Measurements from ENCODE around the gene MACROD2. TPM values are rescaled to one million over a fixed set of nuclear protein-coding genes. Genes with fewer than 3 reads are reported as not detected.

MACROD2 gene
- polyA plus RNA-seq, 4 donors = 1.00 to 4.8 (median 1.4) TPM

DNA sequence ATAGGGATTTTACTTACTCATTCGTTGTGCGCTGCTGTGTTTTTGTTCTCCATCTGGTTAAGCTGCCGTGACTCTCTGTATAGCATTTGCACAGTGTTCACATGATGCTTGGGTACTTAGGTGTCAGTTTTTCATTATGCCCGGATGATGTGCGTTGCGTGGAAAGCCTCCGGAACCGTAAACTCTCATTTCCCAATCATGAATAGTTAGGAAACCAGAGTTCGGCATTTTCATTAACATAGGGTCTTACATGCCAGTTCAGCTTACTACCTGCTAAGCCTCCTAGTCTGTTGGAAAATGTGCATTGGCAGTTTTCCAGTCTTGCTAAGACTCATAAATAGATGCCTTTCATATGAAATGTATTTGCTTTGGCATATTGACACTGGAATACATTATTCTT, 825.5 kb downstream of the MACROD2 start:
- Histone ChIP-seq H3K36me3 (ENCODE audit: control insufficient read depth in 3 of 3, insufficient read depth in 2 of 3, low read depth in 1 of 3, low read length in 3 of 3) (no peaks in the 10 kb centered on the region), H3K27me3 (ENCODE audit: control insufficient read depth in 3 of 3, insufficient read depth in 3 of 3, low read length in 3 of 3) (no peaks in the 10 kb centered on the region), H3K9me3 (ENCODE audit: control insufficient read depth in 2 of 2, insufficient read depth in 1 of 2, low read depth in 1 of 2, low read length in 1 of 2) (no peaks in the 10 kb centered on the region), H3K4me1 (ENCODE audit: control insufficient read depth in 3 of 3, insufficient read depth in 2 of 3, low read depth in 1 of 3, low read length in 2 of 3) (no peaks in the 10 kb centered on the region), H3K27ac (ENCODE audit: low read depth in 1 of 3, low read length in 2 of 3) (no peak overlapping the region), H3K4me3 (ENCODE audit: low read depth in 1 of 3, low read length in 3 of 3) (no peak overlapping the region)
- WGBS, 3 donors = 88 to 94% (median 94%) methylated on average over 9 of the region's 9 CpGs
- no peak for DNase-seq
- FAIRE-seq = no peak

DNA sequence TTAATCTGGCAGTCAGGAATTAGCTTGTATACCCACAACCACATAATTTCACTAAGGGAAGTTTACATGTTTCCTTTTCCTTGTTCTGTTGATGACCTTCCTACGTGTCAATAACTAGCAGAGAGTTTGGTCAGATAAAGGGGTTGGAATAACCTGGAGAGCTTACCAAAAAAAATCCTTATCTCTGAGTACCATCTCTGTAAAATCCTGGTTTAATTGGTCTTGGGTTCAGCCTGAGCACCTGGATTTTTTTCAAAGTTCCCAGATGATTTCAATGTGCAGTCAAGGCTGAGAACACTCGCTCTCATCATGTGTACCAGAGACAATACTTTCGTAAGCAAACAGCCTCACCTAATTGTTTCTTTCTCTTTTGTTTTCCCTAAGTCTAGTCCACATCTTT, 825.9 kb downstream of the MACROD2 start:
- 74 to 82% (median 76%) methylated on average over 3 of the region's 3 CpGs for WGBS, 3 donors
- no peak for DNase-seq

DNA sequence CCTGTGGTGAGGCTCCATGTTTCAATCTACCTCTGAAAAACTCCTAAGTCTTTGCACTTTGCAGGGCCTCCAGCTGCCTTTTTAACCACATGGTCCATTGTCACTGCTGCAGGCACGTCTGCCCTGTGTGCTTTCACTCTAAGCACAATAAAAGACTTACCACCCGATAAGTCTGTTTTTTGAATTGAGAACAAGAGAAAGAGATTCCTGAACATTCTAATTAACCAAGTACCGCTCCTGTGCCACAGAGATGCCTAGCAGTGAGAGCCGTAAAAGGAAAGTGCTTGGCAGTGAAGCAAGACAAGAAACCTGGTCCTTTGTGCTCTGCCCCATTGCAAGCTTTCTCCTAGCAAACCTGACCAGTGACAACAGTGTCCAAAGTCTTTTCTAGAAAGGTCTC, 829.7 kb downstream of the MACROD2 start:
- Histone ChIP-seq H3K27me3 (ENCODE audit: control insufficient read depth in 3 of 3, insufficient read depth in 3 of 3, low read length in 3 of 3) (no peaks in the 10 kb centered on the region), H3K4me3 (ENCODE audit: low read depth in 1 of 3, low read length in 3 of 3) (no peak overlapping the region), H3K9me3 (ENCODE audit: control insufficient read depth in 2 of 2, insufficient read depth in 1 of 2, low read depth in 1 of 2, low read length in 1 of 2) (no peaks in the 10 kb centered on the region), H3K4me1 (ENCODE audit: control insufficient read depth in 3 of 3, insufficient read depth in 2 of 3, low read depth in 1 of 3, low read length in 2 of 3) (no peaks in the 10 kb centered on the region), H3K36me3 (ENCODE audit: control insufficient read depth in 3 of 3, insufficient read depth in 2 of 3, low read depth in 1 of 3, low read length in 3 of 3) (no peaks in the 10 kb centered on the region), H3K27ac (ENCODE audit: low read depth in 1 of 3, low read length in 2 of 3) (no peak overlapping the region)
- 83 to 84% (median 83%) methylated on average over 4 of the region's 4 CpGs for WGBS, 3 donors
- FAIRE-seq (no peak), DNase-seq (no peak)

More for the DNA sequence above, 825.9 kb downstream of the MACROD2 start:
- Histone ChIP-seq H3K9me3 (ENCODE audit: control insufficient read depth in 2 of 2, insufficient read depth in 1 of 2, low read depth in 1 of 2, low read length in 1 of 2) (no peaks in the 10 kb centered on the region), H3K27me3 (ENCODE audit: control insufficient read depth in 3 of 3, insufficient read depth in 3 of 3, low read length in 3 of 3) (no peaks in the 10 kb centered on the region), H3K4me1 (ENCODE audit: control insufficient read depth in 3 of 3, insufficient read depth in 2 of 3, low read depth in 1 of 3, low read length in 2 of 3) (no peaks in the 10 kb centered on the region), H3K36me3 (ENCODE audit: control insufficient read depth in 3 of 3, insufficient read depth in 2 of 3, low read depth in 1 of 3, low read length in 3 of 3) (no peaks in the 10 kb centered on the region), H3K27ac (ENCODE audit: low read depth in 1 of 3, low read length in 2 of 3) (no peak overlapping the region), H3K4me3 (ENCODE audit: low read depth in 1 of 3, low read length in 3 of 3) (no peak overlapping the region)
- no peak for FAIRE-seq

DNA sequence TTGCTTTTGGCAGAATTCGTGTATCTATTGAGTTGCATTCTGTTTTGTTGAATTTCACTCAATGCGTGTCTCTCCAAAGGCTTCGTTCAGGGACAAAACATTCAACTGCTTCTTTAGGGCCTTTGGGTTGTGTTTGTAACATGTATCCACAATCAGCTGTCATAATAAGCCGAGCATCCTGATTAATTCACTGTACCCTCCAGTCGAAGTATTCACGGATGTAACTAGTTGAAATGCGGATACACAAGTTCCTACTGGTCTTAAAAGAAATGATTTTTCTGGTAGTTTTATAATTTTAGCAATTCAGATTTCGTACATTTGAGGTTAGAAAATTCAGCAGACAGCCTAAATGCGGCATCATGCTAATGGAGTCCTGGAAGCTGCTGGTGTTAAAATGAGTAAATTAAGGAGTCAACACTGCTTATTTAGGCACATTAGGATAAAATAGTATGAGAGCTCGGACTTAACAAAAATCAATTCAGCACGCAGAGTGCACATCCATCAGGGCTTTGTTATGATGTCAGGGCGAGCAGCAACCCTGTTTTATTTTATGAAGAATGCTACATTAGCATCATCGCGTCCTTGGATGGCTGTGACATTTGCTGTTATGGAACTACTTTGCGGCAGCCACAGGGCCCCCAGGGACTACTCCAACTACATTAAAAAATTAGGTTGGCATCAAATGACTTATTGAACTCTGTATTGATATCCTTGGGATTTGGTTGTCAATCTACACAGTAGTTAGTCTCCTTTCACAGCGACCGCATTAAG, 831.4 kb downstream of the MACROD2 start:
- no peaks in the 10 kb centered on the region for H3K27me3 ChIP-seq (ENCODE audit: control insufficient read depth in 3 of 3, insufficient read depth in 3 of 3, low read length in 3 of 3)
- H3K36me3 ChIP-seq (ENCODE audit: control insufficient read depth in 3 of 3, insufficient read depth in 2 of 3, low read depth in 1 of 3, low read length in 3 of 3) = no peaks in the 10 kb centered on the region
- 86 to 93% (median 88%) methylated on average over 17 of the region's 17 CpGs for WGBS, 3 donors
- no peak overlapping the region for H3K4me3 ChIP-seq (ENCODE audit: low read depth in 1 of 3, low read length in 3 of 3)
- no peaks in the 10 kb centered on the region for H3K4me1 ChIP-seq (ENCODE audit: control insufficient read depth in 3 of 3, insufficient read depth in 2 of 3, low read depth in 1 of 3, low read length in 2 of 3)
- no peak for FAIRE-seq
- no peak overlapping the region for H3K27ac ChIP-seq (ENCODE audit: low read depth in 1 of 3, low read length in 2 of 3)
- no peak for DNase-seq
- H3K9me3 ChIP-seq (ENCODE audit: control insufficient read depth in 2 of 2, insufficient read depth in 1 of 2, low read depth in 1 of 2, low read length in 1 of 2) = no peaks in the 10 kb centered on the region

DNA sequence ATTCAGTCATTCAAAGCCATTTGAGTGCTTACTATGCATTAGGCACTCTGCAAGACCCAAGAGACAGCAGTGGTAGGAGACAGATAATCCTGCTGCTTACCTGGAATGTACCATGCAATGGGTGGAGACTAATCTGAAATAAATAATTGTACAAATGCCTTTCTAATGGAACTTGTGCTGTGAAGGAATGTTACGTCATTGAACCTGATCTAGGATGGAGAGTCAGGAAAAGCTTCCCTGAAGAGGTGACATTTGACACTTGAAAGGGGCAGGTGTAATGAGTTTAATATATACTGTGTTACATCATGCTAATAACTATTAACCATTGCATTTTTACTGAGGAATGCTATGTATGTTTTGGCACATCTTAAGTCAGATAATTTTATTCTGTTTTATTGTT, 833.1 kb downstream of the MACROD2 start:
- Histone ChIP-seq H3K9me3 (ENCODE audit: control insufficient read depth in 2 of 2, insufficient read depth in 1 of 2, low read depth in 1 of 2, low read length in 1 of 2) (no peaks in the 10 kb centered on the region), H3K27me3 (ENCODE audit: control insufficient read depth in 3 of 3, insufficient read depth in 3 of 3, low read length in 3 of 3) (no peaks in the 10 kb centered on the region), H3K4me3 (ENCODE audit: low read depth in 1 of 3, low read length in 3 of 3) (no peak overlapping the region), H3K4me1 (ENCODE audit: control insufficient read depth in 3 of 3, insufficient read depth in 2 of 3, low read depth in 1 of 3, low read length in 2 of 3) (no peaks in the 10 kb centered on the region), H3K36me3 (ENCODE audit: control insufficient read depth in 3 of 3, insufficient read depth in 2 of 3, low read depth in 1 of 3, low read length in 3 of 3) (no peaks in the 10 kb centered on the region), H3K27ac (ENCODE audit: low read depth in 1 of 3, low read length in 2 of 3) (no peak overlapping the region)
- 84 to 91% (median 91%) methylated on average over 1 of the region's 1 CpG for WGBS, 3 donors
- FAIRE-seq = no peak
- DNase-seq = no peak

DNA sequence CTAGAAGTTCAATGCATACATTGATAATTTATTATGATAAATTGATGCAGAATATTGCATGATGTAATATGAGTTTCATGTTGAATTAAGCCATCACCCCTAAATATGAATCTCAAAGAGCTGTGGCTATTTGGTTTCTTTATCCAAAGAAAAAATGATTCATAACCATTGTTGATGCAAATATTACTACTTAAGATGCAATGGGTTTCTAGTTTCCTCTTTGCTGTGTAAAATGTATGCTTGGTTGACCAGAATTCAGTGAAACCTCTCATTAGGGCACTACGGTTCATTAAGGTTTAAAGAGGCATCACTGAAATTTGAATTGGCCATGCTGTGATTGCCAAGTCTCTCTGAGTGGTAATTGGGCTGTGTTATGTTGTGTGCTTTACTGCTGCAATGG, 834.6 kb downstream of the MACROD2 start:
- Histone ChIP-seq H3K27me3 (ENCODE audit: control insufficient read depth in 3 of 3, insufficient read depth in 3 of 3, low read length in 3 of 3) (no peaks in the 10 kb centered on the region), H3K27ac (ENCODE audit: low read depth in 1 of 3, low read length in 2 of 3) (no peak overlapping the region), H3K36me3 (ENCODE audit: control insufficient read depth in 3 of 3, insufficient read depth in 2 of 3, low read depth in 1 of 3, low read length in 3 of 3) (no peaks in the 10 kb centered on the region), H3K4me1 (ENCODE audit: control insufficient read depth in 3 of 3, insufficient read depth in 2 of 3, low read depth in 1 of 3, low read length in 2 of 3) (no peaks in the 10 kb centered on the region), H3K4me3 (ENCODE audit: low read depth in 1 of 3, low read length in 3 of 3) (no peak overlapping the region), H3K9me3 (ENCODE audit: control insufficient read depth in 2 of 2, insufficient read depth in 1 of 2, low read depth in 1 of 2, low read length in 1 of 2) (no peaks in the 10 kb centered on the region)
- FAIRE-seq (no peak), DNase-seq (no peak)
- WGBS, 3 donors = 75 to 97% (median 82%) methylated on average over 1 of the region's 1 CpG

DNA sequence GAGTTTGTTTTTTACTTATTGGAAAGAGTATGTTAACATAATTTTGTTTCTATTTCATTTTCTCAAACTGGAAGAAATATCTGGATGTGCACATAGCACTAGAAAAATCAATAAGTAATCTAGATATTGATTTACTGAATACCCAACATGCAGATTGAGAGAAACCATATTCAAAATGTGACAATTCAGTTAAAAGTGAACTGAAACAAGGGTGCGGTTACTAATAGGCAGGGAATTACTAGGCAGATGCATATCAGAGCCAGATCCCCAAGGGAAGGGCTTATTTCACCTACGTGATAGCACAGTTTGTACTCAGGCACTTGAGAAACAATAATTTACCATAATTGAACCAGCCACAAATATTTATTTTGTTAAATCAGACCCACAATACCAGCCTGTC, 835.1 kb downstream of the MACROD2 start:
- WGBS, 3 donors = 76 to 88% (median 76%) methylated on average over 2 of the region's 2 CpGs
- no peaks in the 10 kb centered on the region for H3K4me1 ChIP-seq (ENCODE audit: control insufficient read depth in 3 of 3, insufficient read depth in 2 of 3, low read depth in 1 of 3, low read length in 2 of 3)
- no peaks in the 10 kb centered on the region for H3K36me3 ChIP-seq (ENCODE audit: control insufficient read depth in 3 of 3, insufficient read depth in 2 of 3, low read depth in 1 of 3, low read length in 3 of 3)
- no peak overlapping the region for H3K4me3 ChIP-seq (ENCODE audit: low read depth in 1 of 3, low read length in 3 of 3)
- FAIRE-seq = no peak
- no peak overlapping the region for H3K27ac ChIP-seq (ENCODE audit: low read depth in 1 of 3, low read length in 2 of 3)
- H3K9me3 ChIP-seq (ENCODE audit: control insufficient read depth in 2 of 2, insufficient read depth in 1 of 2, low read depth in 1 of 2, low read length in 1 of 2) = no peaks in the 10 kb centered on the region
- no peaks in the 10 kb centered on the region for H3K27me3 ChIP-seq (ENCODE audit: control insufficient read depth in 3 of 3, insufficient read depth in 3 of 3, low read length in 3 of 3)
- no peak for DNase-seq

DNA sequence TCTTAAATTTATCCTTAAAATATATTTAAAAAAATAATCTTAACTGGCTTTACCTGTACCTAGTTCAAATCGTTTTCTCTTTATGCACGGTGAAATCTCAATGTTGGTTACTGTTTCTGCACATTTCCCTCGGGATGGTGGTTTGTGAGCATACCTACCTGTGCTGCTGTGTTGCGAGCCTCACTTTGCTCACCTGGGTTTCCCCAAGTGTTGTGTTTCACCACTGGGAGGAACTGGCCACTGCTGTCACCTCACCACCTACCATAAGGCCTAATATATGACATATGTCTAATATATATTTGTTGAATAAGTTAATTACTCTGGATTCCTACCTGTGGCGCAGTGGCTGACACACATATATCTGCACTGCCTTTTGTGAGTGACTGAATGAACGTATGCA, 835.6 kb downstream of the MACROD2 start:
- Histone ChIP-seq H3K27ac (ENCODE audit: low read depth in 1 of 3, low read length in 2 of 3) (no peak overlapping the region), H3K4me3 (ENCODE audit: low read depth in 1 of 3, low read length in 3 of 3) (no peak overlapping the region), H3K36me3 (ENCODE audit: control insufficient read depth in 3 of 3, insufficient read depth in 2 of 3, low read depth in 1 of 3, low read length in 3 of 3) (no peaks in the 10 kb centered on the region), H3K4me1 (ENCODE audit: control insufficient read depth in 3 of 3, insufficient read depth in 2 of 3, low read depth in 1 of 3, low read length in 2 of 3) (no peaks in the 10 kb centered on the region), H3K27me3 (ENCODE audit: control insufficient read depth in 3 of 3, insufficient read depth in 3 of 3, low read length in 3 of 3) (no peaks in the 10 kb centered on the region), H3K9me3 (ENCODE audit: control insufficient read depth in 2 of 2, insufficient read depth in 1 of 2, low read depth in 1 of 2, low read length in 1 of 2) (no peaks in the 10 kb centered on the region)
- DNase-seq = no peak
- no peak for FAIRE-seq
- WGBS, 3 donors = 81 to 92% (median 85%) methylated on average over 6 of the region's 6 CpGs

DNA sequence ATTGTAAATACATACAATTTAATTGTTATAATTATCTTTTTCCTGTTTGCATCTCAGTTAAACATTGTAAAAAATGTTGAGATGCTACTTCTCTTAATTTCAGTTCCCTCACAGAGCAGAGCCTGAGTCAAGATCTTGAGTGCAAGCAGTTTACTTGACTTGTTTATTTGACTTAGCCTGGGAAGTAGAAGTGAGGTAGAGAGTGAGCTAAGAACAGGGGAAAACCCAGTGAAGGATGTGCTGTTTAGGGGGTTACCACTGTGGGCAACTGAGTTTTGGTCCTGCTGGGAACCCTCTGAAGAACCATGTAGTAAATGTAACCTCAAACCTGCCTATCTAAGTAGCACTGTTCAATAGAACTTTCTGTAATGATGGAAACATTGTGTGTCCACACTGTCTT, 837.3 kb downstream of the MACROD2 start:
- Histone ChIP-seq H3K4me1 (ENCODE audit: control insufficient read depth in 3 of 3, insufficient read depth in 2 of 3, low read depth in 1 of 3, low read length in 2 of 3) (no peaks in the 10 kb centered on the region), H3K9me3 (ENCODE audit: control insufficient read depth in 2 of 2, insufficient read depth in 1 of 2, low read depth in 1 of 2, low read length in 1 of 2) (no peaks in the 10 kb centered on the region), H3K36me3 (ENCODE audit: control insufficient read depth in 3 of 3, insufficient read depth in 2 of 3, low read depth in 1 of 3, low read length in 3 of 3) (no peaks in the 10 kb centered on the region), H3K27ac (ENCODE audit: low read depth in 1 of 3, low read length in 2 of 3) (no peak overlapping the region), H3K27me3 (ENCODE audit: control insufficient read depth in 3 of 3, insufficient read depth in 3 of 3, low read length in 3 of 3) (no peaks in the 10 kb centered on the region), H3K4me3 (ENCODE audit: low read depth in 1 of 3, low read length in 3 of 3) (no peak overlapping the region)
- FAIRE-seq (no peak), DNase-seq (no peak)
